HCT116 (cell line): ENCODE measurements around the gene APOBEC3F. TPM values are rescaled to one million over a fixed set of nuclear protein-coding genes. Genes with fewer than 3 reads are reported as not detected.

Experiments used
- ATAC-seq: fragments of 200-7000 bp; cut with Tn5 transposase; 2 replicates; pipeline ENCODE4 v1.9.1; 2020; ENCODE audit warnings: mild to moderate bottlenecking, moderate library complexity
- BruUV-seq: library from RNA; stranded (reverse); fragments of 400-500 nt; replicated peaks from 2 replicates; lab custom pipeline; 2021; lab: Mats Ljungman, UMichigan
- CTCF ChIA-PET: fragments of 300-600 bp; sonication (Branson Sonifier 250); formaldehyde crosslinking; loops from one replicate; lab custom pipeline; 2021; ENCODE audit warnings: antibody characterized with exemption; lab: Charles Lee
- POLR2A ChIA-PET: fragments of 300-600, 350-600 bp; sonication (Branson Sonifier 250); formaldehyde crosslinking; loops from one replicate; lab custom pipeline; 2021; ENCODE audit warnings: antibody characterized with exemption; lab: Charles Lee
- RAD21 ChIA-PET, 2 experiments: fragments of 300-600 bp; sonication (Branson Sonifier 250); formaldehyde crosslinking; loops; one replicate each; lab custom pipeline; 2023; ENCODE audit warnings: low total read pairs in 2 of 2; ENCODE audit not compliant: uncharacterized antibody in 2 of 2, unreplicated experiment in 2 of 2, low non-redundant PET in 1 of 2; lab: Charles Lee
- DNase-seq: peaks from one replicate; pipeline ENCODE4 v3.0.0-alpha.2; 2010; ENCODE audit warnings: low read depth, low spot score
- H2AFZ ChIP-seq: fragments of 200-600 bp; shearing (Covaris generic), sonication (generic); 2 replicates; pipeline ENCODE4 v1.6.1; 2017; ENCODE audit warnings: low read depth, mixed run types, mixed read lengths, antibody characterized with exemption, low read length; ENCODE audit not compliant: poor library complexity, severe bottlenecking
- H3K27ac ChIP-seq: 2 replicates; pipeline ENCODE4 v1.5.1; 2012; ENCODE audit warnings: low read depth, low read length
- H3K27me3 ChIP-seq: fragments of 200-600 bp; sonication (generic); 2 replicates; pipeline ENCODE4 v1.6.1; 2016; ENCODE audit warnings: mixed run types, low read length, mixed read lengths; ENCODE audit not compliant: insufficient read depth
- H3K36me3 ChIP-seq, 2 experiments: fragments of 200-500 bp in 1 of 2; fragments of 200-600 bp in 1 of 2; sonication (Bioruptor generic) in 1 of 2; sonication (generic) in 1 of 2; 2 replicates each; pipeline versions ENCODE4 v1.5.1 to v1.6.1; 2014 to 2016; ENCODE audit warnings: low read length in 2 of 2, inconsistent platforms in 1 of 2, mixed read lengths in 1 of 2, mixed run types in 1 of 2; ENCODE audit not compliant: insufficient read depth in 2 of 2, control insufficient read depth in 1 of 2
- H3K4me1 ChIP-seq, 2 experiments: fragments of 200-600 bp in 1 of 2; sonication (generic) in 1 of 2; 2 replicates each; pipeline versions ENCODE4 v1.5.1 to v1.6.1; 2012 to 2017; ENCODE audit warnings: low read length in 2 of 2, inconsistent platforms in 1 of 2, mild to moderate bottlenecking in 1 of 2, mixed read lengths in 1 of 2, mixed run types in 1 of 2, moderate library complexity in 1 of 2; ENCODE audit not compliant: insufficient read depth in 2 of 2, control insufficient read depth in 1 of 2
- H3K4me2 ChIP-seq: fragments of 200-600 bp; sonication (generic); 2 replicates; pipeline ENCODE4 v1.6.1; 2017; ENCODE audit warnings: mixed run types, low read length, mixed read lengths
- H3K4me3 ChIP-seq, 2 experiments: fragments of 200-600 bp in 1 of 2; sonication (generic) in 1 of 2; replicated peaks in 1 of 2; 2 replicates each; pipeline ENCODE4 v1.5.1; 2011 to 2016; ENCODE audit warnings: low read length in 2 of 2, control low read depth in 1 of 2, low read depth in 1 of 2, mild to moderate bottlenecking in 1 of 2, mixed read lengths in 1 of 2, mixed run types in 1 of 2
- H3K79me2 ChIP-seq: fragments of 200-600 bp; sonication (generic); 2 replicates; pipeline ENCODE4 v1.6.1; 2017; ENCODE audit warnings: mild to moderate bottlenecking, mixed run types, low read length, moderate library complexity, mixed read lengths; ENCODE audit not compliant: insufficient read depth
- H3K9ac ChIP-seq: fragments of 200-600 bp; sonication (generic); 2 replicates; pipeline ENCODE4 v1.6.1; 2016; ENCODE audit warnings: low read length, mixed read lengths
- H3K9me2 ChIP-seq: fragments of 200-600 bp; sonication (generic), shearing (Covaris generic); 2 replicates; pipeline ENCODE4 v1.6.1; 2017; ENCODE audit warnings: mixed run types, mild to moderate bottlenecking, moderate library complexity; ENCODE audit not compliant: insufficient read depth
- H3K9me3 ChIP-seq, 2 experiments: fragments of 200-500 bp in 1 of 2; fragments of 200-600 bp in 1 of 2; sonication (Bioruptor generic) in 1 of 2; sonication (generic) in 1 of 2; 2 replicates each; pipeline ENCODE4 v1.6.1; 2014 to 2017; ENCODE audit warnings: low read length in 2 of 2, mixed read lengths in 2 of 2, inconsistent platforms in 1 of 2, low read depth in 1 of 2, mild to moderate bottlenecking in 1 of 2, mixed run types in 1 of 2, moderate library complexity in 1 of 2; ENCODE audit not compliant: control insufficient read depth in 1 of 2, insufficient read depth in 1 of 2
- H4K20me1 ChIP-seq: fragments of 200-600 bp; sonication (generic), shearing (Covaris generic); 2 replicates; pipeline ENCODE4 v1.6.1; 2017; ENCODE audit warnings: mixed run types, mild to moderate bottlenecking, moderate library complexity; ENCODE audit not compliant: insufficient read depth
- CEBPB ChIP-seq: IDR thresholded peaks from 2 replicates; pipeline ENCODE4 v1.6.1; 2012; ENCODE audit warnings: low read depth
- EGR1 ChIP-seq: IDR thresholded peaks from 2 replicates; pipeline ENCODE4 v1.6.1; 2012; ENCODE audit warnings: low read depth
- ELF1 ChIP-seq: IDR thresholded peaks from 2 replicates; pipeline ENCODE4 v1.6.1; 2012; ENCODE audit warnings: low read depth, borderline replicate concordance
- EZH2phosphoT487 ChIP-seq: fragments of 200-600 bp; IDR thresholded peaks from 2 replicates; pipeline ENCODE4 v1.6.1; 2018; ENCODE audit warnings: antibody characterized with exemption, borderline replicate concordance
- FOSL1 ChIP-seq: IDR thresholded peaks from 2 replicates; pipeline ENCODE4 v1.6.1; 2012; ENCODE audit warnings: low read depth
- JUND ChIP-seq: IDR thresholded peaks from 2 replicates; pipeline ENCODE4 v1.6.1; 2012
- POLR2A ChIP-seq: IDR thresholded peaks from 2 replicates; pipeline ENCODE4 v1.7.0; 2011; ENCODE audit warnings: borderline replicate concordance; ENCODE audit not compliant: insufficient read depth, insufficient read length; ENCODE audit errors: extremely low read depth
- POLR2AphosphoS5 ChIP-seq: IDR thresholded peaks from 2 replicates; pipeline ENCODE4 v1.6.1; 2011; ENCODE audit warnings: mild to moderate bottlenecking, low read depth, low read length, moderate library complexity
- SP1 ChIP-seq: IDR thresholded peaks from 2 replicates; pipeline ENCODE4 v1.6.1; 2012; ENCODE audit warnings: low read depth
- SRF ChIP-seq: IDR thresholded peaks from 2 replicates; pipeline ENCODE4 v1.6.1; 2012; ENCODE audit warnings: low read depth
- TCF7L2 ChIP-seq: IDR thresholded peaks from 2 replicates; pipeline ENCODE4 v1.7.0; 2011; ENCODE audit warnings: borderline replicate concordance, inconsistent platforms; ENCODE audit not compliant: insufficient read depth, insufficient read length; ENCODE audit errors: extremely low read depth
- YY1 ChIP-seq: IDR thresholded peaks from 2 replicates; pipeline ENCODE4 v1.6.1; 2011; ENCODE audit warnings: low read length, low read depth, moderate library complexity, mild to moderate bottlenecking; ENCODE audit not compliant: insufficient replicate concordance; ENCODE audit errors: extremely low read depth
- ZFX ChIP-seq: fragments of 450-650 bp; IDR thresholded peaks from 2 replicates; pipeline ENCODE4 v1.6.1; 2017
- ZNF274 ChIP-seq: fragments of 200-500 bp; sonication (Bioruptor generic); IDR thresholded peaks from 2 replicates; pipeline ENCODE4 v1.6.1; 2014; ENCODE audit warnings: mild to moderate bottlenecking, low read depth, low read length, inconsistent platforms
- intact Hi-C: fragments of 100-400 bp; cut with micrococcal nuclease; formaldehyde crosslinking; loops from 2 replicates; pipeline ENCODE4 v1.10.0; 2022
- total RNA-seq: library from RNA; stranded (reverse); gene quantifications from one replicate; pipeline ENCODE4 v1.2.1, GENCODE V29; 2021; ENCODE audit not compliant: unreplicated experiment
- TF ChIP-seq, protein P1 (sequence below): IDR thresholded peaks from 2 replicates; pipeline ENCODE4 v1.6.1; 2012
- TF ChIP-seq, protein P2 (sequence below): IDR thresholded peaks from 2 replicates; pipeline ENCODE4 v1.6.1; 2012; ENCODE audit warnings: low read depth
- TF ChIP-seq, protein P3 (sequence below): IDR thresholded peaks from 2 replicates; pipeline ENCODE4 v1.6.1; 2012

The APOBEC3F gene
- total RNA-seq, 1 experiment from 2014 or later, result 11.1 TPM

DNA sequence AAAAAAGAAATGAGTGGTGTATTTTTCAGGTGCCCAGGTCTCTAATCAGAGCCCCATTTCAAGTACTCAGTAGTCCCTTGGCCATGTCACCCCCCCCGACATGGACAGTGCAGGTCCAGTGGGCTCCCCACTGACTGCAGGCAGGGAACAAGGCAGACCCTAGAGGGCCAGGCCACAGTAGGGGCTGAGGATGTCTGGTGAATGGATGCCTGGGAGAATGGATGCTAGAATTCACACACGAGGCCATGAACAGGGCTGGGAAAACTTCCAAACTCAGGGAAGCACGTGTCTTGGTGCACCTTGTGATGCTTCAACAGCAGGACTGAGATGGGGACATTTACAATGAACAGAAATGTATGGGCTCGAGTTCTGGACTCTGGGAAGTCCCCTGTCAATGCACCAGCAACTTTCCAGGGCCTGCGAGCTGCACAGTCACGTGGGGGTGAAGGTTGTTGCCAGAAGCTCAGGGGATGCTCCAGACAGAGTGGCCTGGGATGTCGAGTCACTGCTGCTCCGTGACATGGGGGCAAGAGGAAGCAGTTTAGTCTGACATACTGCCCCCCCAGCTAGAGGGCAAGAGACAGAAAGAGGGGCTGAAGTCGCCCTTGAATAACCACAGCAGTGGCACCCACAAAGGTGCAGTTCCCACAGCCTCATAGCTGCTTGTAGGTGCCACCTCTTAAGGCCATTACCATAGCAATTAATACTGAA, 39.5 kb downstream of the APOBEC3F start:
- no peak for DNase-seq
- H3K27ac ChIP-seq, result no peak overlapping the region
- no peak overlapping the region for H2AFZ ChIP-seq
- H3K9ac ChIP-seq, result no peak overlapping the region
- H3K4me3 ChIP-seq, result no peak overlapping the region
- no peaks in the 10 kb centered on the region for H3K36me3 ChIP-seq
- TF ChIP-seq ELF1 (no peak), FOSL1 (no peak), SRF (no peak), ZFX (no peak), EZH2phosphoT487 (no peak), YY1 (no peak), POLR2AphosphoS5 (no peak), CEBPB (no peak), EGR1 (no peak), ZNF274 (no peak), SP1 (no peak), JUND (no peak), TCF7L2 (no peak), POLR2A (no peak)
- TF ChIP-seq, protein P1, sequence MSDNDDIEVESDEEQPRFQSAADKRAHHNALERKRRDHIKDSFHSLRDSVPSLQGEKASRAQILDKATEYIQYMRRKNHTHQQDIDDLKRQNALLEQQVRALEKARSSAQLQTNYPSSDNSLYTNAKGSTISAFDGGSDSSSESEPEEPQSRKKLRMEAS, result no peak
- TF ChIP-seq, protein P2, sequence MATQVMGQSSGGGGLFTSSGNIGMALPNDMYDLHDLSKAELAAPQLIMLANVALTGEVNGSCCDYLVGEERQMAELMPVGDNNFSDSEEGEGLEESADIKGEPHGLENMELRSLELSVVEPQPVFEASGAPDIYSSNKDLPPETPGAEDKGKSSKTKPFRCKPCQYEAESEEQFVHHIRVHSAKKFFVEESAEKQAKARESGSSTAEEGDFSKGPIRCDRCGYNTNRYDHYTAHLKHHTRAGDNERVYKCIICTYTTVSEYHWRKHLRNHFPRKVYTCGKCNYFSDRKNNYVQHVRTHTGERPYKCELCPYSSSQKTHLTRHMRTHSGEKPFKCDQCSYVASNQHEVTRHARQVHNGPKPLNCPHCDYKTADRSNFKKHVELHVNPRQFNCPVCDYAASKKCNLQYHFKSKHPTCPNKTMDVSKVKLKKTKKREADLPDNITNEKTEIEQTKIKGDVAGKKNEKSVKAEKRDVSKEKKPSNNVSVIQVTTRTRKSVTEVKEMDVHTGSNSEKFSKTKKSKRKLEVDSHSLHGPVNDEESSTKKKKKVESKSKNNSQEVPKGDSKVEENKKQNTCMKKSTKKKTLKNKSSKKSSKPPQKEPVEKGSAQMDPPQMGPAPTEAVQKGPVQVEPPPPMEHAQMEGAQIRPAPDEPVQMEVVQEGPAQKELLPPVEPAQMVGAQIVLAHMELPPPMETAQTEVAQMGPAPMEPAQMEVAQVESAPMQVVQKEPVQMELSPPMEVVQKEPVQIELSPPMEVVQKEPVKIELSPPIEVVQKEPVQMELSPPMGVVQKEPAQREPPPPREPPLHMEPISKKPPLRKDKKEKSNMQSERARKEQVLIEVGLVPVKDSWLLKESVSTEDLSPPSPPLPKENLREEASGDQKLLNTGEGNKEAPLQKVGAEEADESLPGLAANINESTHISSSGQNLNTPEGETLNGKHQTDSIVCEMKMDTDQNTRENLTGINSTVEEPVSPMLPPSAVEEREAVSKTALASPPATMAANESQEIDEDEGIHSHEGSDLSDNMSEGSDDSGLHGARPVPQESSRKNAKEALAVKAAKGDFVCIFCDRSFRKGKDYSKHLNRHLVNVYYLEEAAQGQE, result no peak
- TF ChIP-seq, protein P3, sequence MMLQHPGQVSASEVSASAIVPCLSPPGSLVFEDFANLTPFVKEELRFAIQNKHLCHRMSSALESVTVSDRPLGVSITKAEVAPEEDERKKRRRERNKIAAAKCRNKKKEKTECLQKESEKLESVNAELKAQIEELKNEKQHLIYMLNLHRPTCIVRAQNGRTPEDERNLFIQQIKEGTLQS, result no peak
- no TSS peak for BruUV-seq
- H3K79me2 ChIP-seq, result no peaks in the 10 kb centered on the region
- no peaks in the 10 kb centered on the region for H4K20me1 ChIP-seq
- ChIA-PET CTCF (no interaction called here), RAD21 (interaction anchor here in 1 of 2 experiments (0.7 kb wide), 1 partner anchor 54 kb away, joined by 3 read pairs; no protein-coding TSS in a partner anchor), POLR2A (no interaction called here)
- intact Hi-C loops, result no loop called here
- H3K9me2 ChIP-seq, result no peaks in the 10 kb centered on the region
- no peaks in the 10 kb centered on the region for H3K4me1 ChIP-seq
- no peak for ATAC-seq
- no peaks in the 10 kb centered on the region for H3K9me3 ChIP-seq
- H3K4me2 ChIP-seq, result no peak overlapping the region
- no peaks in the 10 kb centered on the region for H3K27me3 ChIP-seq
